Measurements from ENCODE around the gene CCL4. TPM values are rescaled to one million over a fixed set of nuclear protein-coding genes. Genes with fewer than 3 reads are reported as not detected.
A peak's percentile ranks its signal among the peaks of the same experiment; 100 is the strongest.

CCL4 gene
- polyA plus RNA-seq, 1 donor from 2014 or later: 8.4 TPM

GRCh38 chr17:36133602-36134236 is 30.1 kb downstream of the CCL4 start:
- Mint-ChIP-seq H3K27me3 (peaks cover 21% of the 10 kb centered on the region), H3K4me3 (peak overlapping the region in 1 of 4 donors; percentile 61), H3K9me3 (peaks cover 0 to 1% (median 0%) of the 10 kb centered on the region in 3 donors), H3K4me1 (peaks cover 51 to 63% (median 57%) of the 10 kb centered on the region in 3 donors), H3K36me3 (peaks cover 4% of the 10 kb centered on the region), H3K27ac (peak overlapping the region in 1 of 3 donors; percentile 1)

GRCh38 chr17:36135465-36135864 is 31.8 kb downstream of the CCL4 start:
- no peak overlapping the region for H3K27ac Mint-ChIP-seq
- H3K9me3 Mint-ChIP-seq: peaks cover 0 to 1% (median 0%) of the 10 kb centered on the region in 3 donors
- peaks cover 37 to 48% (median 41%) of the 10 kb centered on the region in 3 donors for H3K4me1 Mint-ChIP-seq
- H3K36me3 Mint-ChIP-seq: peaks cover 4% of the 10 kb centered on the region
- peaks cover 14% of the 10 kb centered on the region for H3K27me3 Mint-ChIP-seq
- H3K4me3 Mint-ChIP-seq: peak overlapping the region in 2 of 4 donors; percentile 0 to 66

DNA sequence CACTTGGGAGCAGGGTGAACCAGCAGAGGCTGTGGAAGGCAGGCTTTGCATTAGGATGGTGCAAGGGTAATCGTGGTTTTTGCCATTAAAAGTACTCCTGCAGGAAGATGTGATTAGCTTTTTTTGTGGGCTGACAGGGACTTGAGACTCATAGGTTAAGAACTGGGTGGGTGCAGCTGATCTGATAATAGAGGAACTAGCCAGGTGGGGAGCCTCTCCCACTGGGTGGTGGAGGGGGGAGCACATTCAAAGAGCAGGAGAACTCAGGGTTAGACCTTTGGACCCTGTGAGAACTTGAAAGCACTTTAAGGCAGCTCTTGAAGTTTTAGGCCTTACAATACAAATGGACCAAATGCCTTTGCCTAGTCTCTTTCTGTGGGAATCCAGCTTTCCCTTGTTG is 32.4 kb downstream of the CCL4 start:
- peaks cover 37 to 48% (median 41%) of the 10 kb centered on the region in 3 donors for H3K4me1 Mint-ChIP-seq
- H3K36me3 Mint-ChIP-seq: peaks cover 4% of the 10 kb centered on the region
- H3K9me3 Mint-ChIP-seq: peaks cover 0 to 1% (median 0%) of the 10 kb centered on the region in 3 donors
- peak overlapping the region in 1 of 3 donors; percentile 18 for H3K27ac Mint-ChIP-seq
- H3K4me3 Mint-ChIP-seq: peak overlapping the region in 2 of 4 donors; percentile 37 to 66
- peaks cover 13% of the 10 kb centered on the region for H3K27me3 Mint-ChIP-seq

- H3K27me3 Mint-ChIP-seq: peaks cover 13% of the 10 kb centered on the region
- peak overlapping the region in 2 of 4 donors; percentile 37 to 66 for H3K4me3 Mint-ChIP-seq
- H3K9me3 Mint-ChIP-seq: peaks cover 0 to 1% (median 0%) of the 10 kb centered on the region in 3 donors
- peak overlapping the region in 1 of 3 donors; percentile 18 for H3K27ac Mint-ChIP-seq
- H3K4me1 Mint-ChIP-seq: peaks cover 36 to 46% (median 40%) of the 10 kb centered on the region in 3 donors
- peaks cover 4% of the 10 kb centered on the region for H3K36me3 Mint-ChIP-seq
Measured at GRCh38 chr17:36136439-36136838, 32.8 kb downstream of the CCL4 start.

DNA sequence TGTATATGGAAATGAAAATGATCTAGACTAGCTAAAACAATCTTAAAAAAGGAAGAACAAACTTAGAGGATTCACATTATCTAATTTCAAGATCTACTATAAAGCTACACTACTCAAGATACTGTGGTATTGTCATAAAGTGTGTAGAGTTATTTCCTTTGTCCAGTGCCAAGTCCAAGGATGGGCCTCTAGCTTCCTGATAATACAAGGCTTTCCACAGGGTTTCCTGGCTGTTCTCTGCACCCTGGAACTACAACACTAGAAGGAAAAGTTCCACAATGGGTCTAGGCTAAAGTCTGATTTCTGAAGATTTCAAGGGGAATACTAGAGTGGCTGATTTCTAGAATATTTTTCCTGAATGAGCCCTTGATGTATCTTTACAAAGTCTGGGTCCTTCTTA is 38.6 kb downstream of the CCL4 start:
- Mint-ChIP-seq H3K4me3 (no peak overlapping the region), H3K36me3 (peaks cover 4% of the 10 kb centered on the region)

GRCh38 chr17:36142806-36143205 is 39.2 kb downstream of the CCL4 start:
- H3K27ac Mint-ChIP-seq: no peak overlapping the region
- H3K4me1 Mint-ChIP-seq: peaks cover 0 to 4% (median 0%) of the 10 kb centered on the region in 3 donors
- no peak overlapping the region for H3K4me3 Mint-ChIP-seq
- H3K27me3 Mint-ChIP-seq: peaks cover 3% of the 10 kb centered on the region
- peaks cover 4% of the 10 kb centered on the region for H3K36me3 Mint-ChIP-seq
- peaks cover 0 to 1% (median 0%) of the 10 kb centered on the region in 3 donors for H3K9me3 Mint-ChIP-seq

More for the DNA sequence above, 38.6 kb downstream of the CCL4 start:
- H3K9me3 Mint-ChIP-seq: peaks cover 0 to 1% (median 0%) of the 10 kb centered on the region in 3 donors
- peaks cover 3% of the 10 kb centered on the region for H3K27me3 Mint-ChIP-seq
- H3K4me1 Mint-ChIP-seq: peaks cover 0 to 4% (median under 1%) of the 10 kb centered on the region in 3 donors
- H3K27ac Mint-ChIP-seq: no peak overlapping the region

- H3K27ac Mint-ChIP-seq: no peak overlapping the region
- H3K36me3 Mint-ChIP-seq: no peaks in the 10 kb centered on the region
- no peaks in the 10 kb centered on the region for H3K9me3 Mint-ChIP-seq
- H3K4me3 Mint-ChIP-seq: no peak overlapping the region
- peaks cover 0 to 5% (median 5%) of the 10 kb centered on the region in 3 donors for H3K4me1 Mint-ChIP-seq
- peaks cover 7% of the 10 kb centered on the region for H3K27me3 Mint-ChIP-seq
Measured at GRCh38 chr17:36144014-36144413, 40.4 kb downstream of the CCL4 start.

GRCh38 chr17:36144981-36145729 is 41.5 kb downstream of the CCL4 start:
- no peak overlapping the region for H3K4me3 Mint-ChIP-seq
- no peaks in the 10 kb centered on the region for H3K9me3 Mint-ChIP-seq
- H3K36me3 Mint-ChIP-seq: no peaks in the 10 kb centered on the region
- H3K4me1 Mint-ChIP-seq: peaks cover 0 to 7% (median 5%) of the 10 kb centered on the region in 3 donors
- peaks cover 13% of the 10 kb centered on the region for H3K27me3 Mint-ChIP-seq
- no peak overlapping the region for H3K27ac Mint-ChIP-seq

DNA sequence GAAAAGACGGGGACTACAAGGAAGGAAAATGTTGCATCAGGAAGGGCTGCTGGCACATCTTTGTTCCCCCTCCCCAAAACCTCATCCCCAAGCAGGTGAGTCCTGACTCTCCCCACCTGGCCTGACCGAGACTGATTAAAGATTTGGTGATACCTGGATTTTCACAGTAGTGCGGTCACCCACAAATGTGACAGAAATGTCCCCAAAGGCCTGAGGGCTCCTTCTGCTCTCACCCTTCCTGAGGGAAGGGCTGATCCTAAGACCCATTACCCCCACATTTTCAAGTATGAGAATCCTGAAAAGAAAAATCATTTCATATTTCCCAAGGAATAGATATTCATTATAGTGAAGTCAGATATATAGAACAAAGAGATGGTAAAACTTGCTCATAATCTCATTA is 44.0 kb downstream of the CCL4 start:
- Mint-ChIP-seq H3K27ac (no peak overlapping the region), H3K4me3 (no peak overlapping the region), H3K27me3 (peaks cover 17% of the 10 kb centered on the region), H3K4me1 (peaks cover 0 to 7% (median 5%) of the 10 kb centered on the region in 3 donors), H3K9me3 (no peaks in the 10 kb centered on the region), H3K36me3 (no peaks in the 10 kb centered on the region)

- H3K27ac Mint-ChIP-seq: no peak overlapping the region
- H3K36me3 Mint-ChIP-seq: no peaks in the 10 kb centered on the region
- H3K9me3 Mint-ChIP-seq: no peaks in the 10 kb centered on the region
- peaks cover 22% of the 10 kb centered on the region for H3K27me3 Mint-ChIP-seq
- H3K4me1 Mint-ChIP-seq: peaks cover 1 to 9% (median 8%) of the 10 kb centered on the region in 3 donors
- H3K4me3 Mint-ChIP-seq: no peak overlapping the region
Measured at GRCh38 chr17:36148559-36149295, 45.1 kb downstream of the CCL4 start.

DNA sequence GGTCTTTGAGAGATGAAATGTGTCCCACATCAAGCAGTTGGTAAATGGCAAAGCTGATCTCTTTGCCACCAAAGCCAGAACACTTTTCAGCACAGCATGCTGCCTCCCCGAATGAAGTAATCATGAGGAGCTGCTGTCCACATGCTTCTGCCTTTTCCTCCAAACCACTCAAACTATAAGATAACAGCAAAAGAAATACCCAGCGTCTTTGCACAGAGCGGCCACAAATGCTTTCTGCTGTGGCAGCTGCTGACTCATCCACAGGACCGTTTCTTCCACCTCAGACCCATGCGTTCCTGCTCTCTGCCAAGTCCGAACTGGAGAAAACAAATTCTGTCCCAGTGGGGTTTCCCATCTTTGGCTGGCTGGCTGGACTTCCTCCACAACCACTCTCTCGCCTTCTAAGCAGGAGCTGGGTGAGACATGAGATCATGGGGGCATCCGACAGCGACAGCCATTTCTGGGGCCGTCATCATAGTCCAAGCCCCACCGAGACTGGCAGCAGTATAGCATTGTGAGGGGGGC is 45.7 kb downstream of the CCL4 start:
- Mint-ChIP-seq H3K27ac (no peak overlapping the region), H3K36me3 (no peaks in the 10 kb centered on the region), H3K4me3 (no peak overlapping the region), H3K4me1 (peaks cover 8 to 15% (median 13%) of the 10 kb centered on the region in 3 donors), H3K27me3 (peaks cover 29% of the 10 kb centered on the region), H3K9me3 (no peaks in the 10 kb centered on the region)

DNA sequence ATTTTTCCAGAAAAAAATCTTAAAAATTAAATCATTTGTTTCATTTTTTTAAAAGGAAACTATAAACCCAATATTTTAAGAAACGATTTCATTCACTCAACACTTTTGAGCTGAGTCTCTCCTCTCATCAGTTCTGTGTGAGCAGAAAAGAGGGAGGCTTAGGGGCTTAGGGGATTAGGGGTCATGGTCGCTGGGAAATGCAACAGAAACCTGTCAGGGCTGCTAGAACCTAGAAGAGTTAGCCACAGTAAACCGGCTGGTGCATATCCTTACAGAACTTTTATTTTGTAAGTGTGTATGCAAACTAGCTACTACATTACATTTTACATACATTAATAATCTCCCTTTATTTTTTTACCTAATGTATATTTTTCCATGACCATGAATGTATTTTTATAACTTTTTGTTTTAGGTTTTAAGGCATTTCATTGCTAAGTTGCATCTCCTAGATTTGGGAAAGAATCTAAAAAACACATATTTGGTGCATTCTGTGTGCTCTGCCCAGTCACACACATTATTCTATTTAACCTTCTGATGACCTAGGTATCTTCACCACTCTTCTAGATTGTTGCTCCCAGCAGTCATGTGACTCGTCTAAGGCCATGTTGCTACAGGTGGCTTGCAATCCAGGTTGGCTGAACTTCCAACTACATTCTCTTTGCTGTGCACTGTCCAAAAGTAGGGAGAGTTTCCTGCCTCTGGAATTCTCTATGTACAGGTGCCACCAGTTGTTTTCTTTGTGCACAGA is 48.4 kb downstream of the CCL4 start:
- Mint-ChIP-seq H3K27me3 (peaks cover 33% of the 10 kb centered on the region), H3K9me3 (no peaks in the 10 kb centered on the region), H3K4me3 (no peak overlapping the region), H3K27ac (no peak overlapping the region), H3K4me1 (peaks cover 8 to 15% (median 13%) of the 10 kb centered on the region in 3 donors), H3K36me3 (no peaks in the 10 kb centered on the region)

DNA sequence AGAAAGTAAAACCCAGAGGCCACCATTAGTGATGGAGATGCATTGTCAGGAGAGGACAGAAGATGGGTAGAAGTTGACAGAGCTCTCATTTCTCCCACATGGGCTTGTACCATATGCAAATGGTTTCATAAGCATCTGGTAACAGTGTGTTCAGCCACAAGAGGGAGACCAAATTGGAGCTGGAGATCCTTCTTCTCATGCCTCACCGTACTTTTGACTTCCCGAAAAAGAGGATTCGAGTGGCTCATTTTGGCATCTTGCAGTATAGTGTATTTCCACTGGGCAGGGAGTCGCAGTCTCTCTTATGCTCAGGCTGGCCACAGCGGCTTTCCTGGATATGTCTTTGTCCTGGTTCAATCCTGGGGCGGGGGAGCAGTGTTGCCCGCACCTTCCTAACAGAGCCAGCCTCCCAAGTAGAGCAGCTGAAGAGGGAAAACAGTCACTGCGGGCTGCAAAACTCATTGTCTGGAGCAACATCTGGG is 49.1 kb downstream of the CCL4 start:
- Mint-ChIP-seq H3K27me3 (peaks cover 33% of the 10 kb centered on the region), H3K4me3 (no peak overlapping the region)

More for the DNA sequence above, 49.1 kb downstream of the CCL4 start:
- Mint-ChIP-seq H3K4me1 (peaks cover 8 to 15% (median 13%) of the 10 kb centered on the region in 3 donors), H3K36me3 (no peaks in the 10 kb centered on the region), H3K9me3 (no peaks in the 10 kb centered on the region), H3K27ac (no peak overlapping the region)
